OCI-LY3 (cell line): ENCODE data around the gene ARHGAP23.

ENCODE experiments used
- H2AFZ ChIP-seq: fragments of 200-600, 300-600 bp; shearing (Covaris generic); 2 replicates; pipeline ENCODE4 v1.6.0; 2014; ENCODE audit warnings: antibody characterized with exemption, low read depth, low read length
- H3K27ac ChIP-seq: fragments of 200-600, 300-600 bp; sonication (generic); 2 replicates; pipeline ENCODE4 v1.5.1; 2014; ENCODE audit warnings: mild to moderate bottlenecking, low read length, moderate library complexity, mixed read lengths
- H3K27me3 ChIP-seq: fragments of 200-600, 300-600 bp; sonication (generic); 2 replicates; pipeline ENCODE4 v1.6.1; 2014; ENCODE audit warnings: low read depth, low read length, mixed read lengths
- H3K36me3 ChIP-seq: fragments of 200-600, 300-600 bp; sonication (generic); replicated peaks from 2 replicates; pipeline ENCODE3; 2014; ENCODE audit warnings: low read depth, low read length, mixed read lengths
- H3K4me1 ChIP-seq: fragments of 300-600, 200-600 bp; sonication (generic); 2 replicates; pipeline ENCODE4 v1.6.1; 2014; ENCODE audit warnings: low read length, mixed read lengths
- H3K4me2 ChIP-seq: fragments of 200-600, 300-600 bp; sonication (generic); 2 replicates; pipeline ENCODE4 v1.6.1; 2014; ENCODE audit warnings: low read length, mixed read lengths
- H3K4me3 ChIP-seq: fragments of 300-600, 200-600 bp; sonication (generic); 2 replicates; pipeline ENCODE4 v1.5.1; 2014; ENCODE audit warnings: antibody characterized with exemption, mild to moderate bottlenecking, low read length, moderate library complexity
- H3K79me2 ChIP-seq: fragments of 300-600, 200-600 bp; shearing (Covaris generic); 2 replicates; pipeline ENCODE4 v1.6.1; 2014; ENCODE audit warnings: mild to moderate bottlenecking, low read length, mixed read lengths
- H3K9ac ChIP-seq: fragments of 300-600, 200-600 bp; shearing (Covaris generic); 2 replicates; pipeline ENCODE4 v1.6.0; 2014; ENCODE audit warnings: mild to moderate bottlenecking, low read length, moderate library complexity
- H3K9me3 ChIP-seq: fragments of 200-600, 300-600 bp; shearing (Covaris generic); 2 replicates; pipeline ENCODE4 v1.6.1; 2014; ENCODE audit warnings: low read length, mixed read lengths; ENCODE audit not compliant: insufficient read depth
- H4K20me1 ChIP-seq: fragments of 200-600, 300-600 bp; sonication (generic); 2 replicates; pipeline ENCODE4 v1.6.1; 2016; ENCODE audit warnings: low read length, mixed read lengths; ENCODE audit not compliant: insufficient read depth
- CTCF ChIP-seq: fragments of 200-600, 300-600 bp; sonication (generic); IDR thresholded peaks from 2 replicates; pipeline ENCODE4 v1.5.1; 2014; ENCODE audit warnings: antibody characterized with exemption, low read length, low read depth
- EZH2phosphoT487 ChIP-seq: fragments of 200-600 bp; shearing (Covaris generic); IDR thresholded peaks from 2 replicates; pipeline ENCODE4 v1.6.1; 2018; ENCODE audit warnings: antibody characterized with exemption, mixed run types, low read depth

The ARHGAP23 gene

GRCh38 chr17:38428112-38428642, at the start of gene ARHGAP23:
TSS of gene ARHGAP23 (plus strand) at chr17:38428464. CDS start at chr17:38428486, 22 bp downstream.
- H3K79me2 ChIP-seq, result no peaks in the 10 kb centered on the region
- TF ChIP-seq CTCF (no peak), EZH2phosphoT487 (no peak)

GRCh38 chr17:38379448-38379847, 48.8 kb upstream of the ARHGAP23 start:
- no peak for TF ChIP-seq EZH2phosphoT487
- no peak for TF ChIP-seq CTCF
- H3K4me2 ChIP-seq, result no peak overlapping the region
- H3K36me3 ChIP-seq, result peaks cover 10% of the 10 kb centered on the region

More at GRCh38 chr17:38428112-38428642, at the start of gene ARHGAP23:
- Histone ChIP-seq H3K4me2 (peak within 1 kb of the TSS; percentile 94), H3K4me3 (peak within 1 kb of the TSS; percentile 93), H3K9me3 (no peaks in the 10 kb centered on the region), H2AFZ (peak within 1 kb of the TSS; percentile 75), H4K20me1 (no peaks in the 10 kb centered on the region), H3K27me3 (peaks cover 11% of the 10 kb centered on the region), H3K9ac (peak within 1 kb of the TSS; percentile 75), H3K27ac (no peak within 1 kb of the TSS), H3K4me1 (peaks cover 17% of the 10 kb centered on the region), H3K36me3 (no peaks in the 10 kb centered on the region)

GRCh38 chr17:38395090-38395489, 33.2 kb upstream of the ARHGAP23 start:
- Histone ChIP-seq H3K9me3 (no peaks in the 10 kb centered on the region), H3K27me3 (no peaks in the 10 kb centered on the region), H3K4me3 (no peak overlapping the region), H3K4me1 (no peaks in the 10 kb centered on the region), H2AFZ (no peak overlapping the region), H3K27ac (no peak overlapping the region), H3K36me3 (peaks cover 12% of the 10 kb centered on the region), H4K20me1 (no peaks in the 10 kb centered on the region), H3K9ac (no peak overlapping the region), H3K79me2 (no peaks in the 10 kb centered on the region), H3K4me2 (no peak overlapping the region)
- no peak for TF ChIP-seq CTCF

More at GRCh38 chr17:38379448-38379847, 48.8 kb upstream of the ARHGAP23 start:
- no peaks in the 10 kb centered on the region for H4K20me1 ChIP-seq
- no peaks in the 10 kb centered on the region for H3K4me1 ChIP-seq
- no peak overlapping the region for H2AFZ ChIP-seq
- H3K79me2 ChIP-seq, result no peaks in the 10 kb centered on the region
- H3K9me3 ChIP-seq, result no peaks in the 10 kb centered on the region
- no peaks in the 10 kb centered on the region for H3K27me3 ChIP-seq
- H3K4me3 ChIP-seq, result no peak overlapping the region
- no peak overlapping the region for H3K9ac ChIP-seq
- no peak overlapping the region for H3K27ac ChIP-seq

DNA sequence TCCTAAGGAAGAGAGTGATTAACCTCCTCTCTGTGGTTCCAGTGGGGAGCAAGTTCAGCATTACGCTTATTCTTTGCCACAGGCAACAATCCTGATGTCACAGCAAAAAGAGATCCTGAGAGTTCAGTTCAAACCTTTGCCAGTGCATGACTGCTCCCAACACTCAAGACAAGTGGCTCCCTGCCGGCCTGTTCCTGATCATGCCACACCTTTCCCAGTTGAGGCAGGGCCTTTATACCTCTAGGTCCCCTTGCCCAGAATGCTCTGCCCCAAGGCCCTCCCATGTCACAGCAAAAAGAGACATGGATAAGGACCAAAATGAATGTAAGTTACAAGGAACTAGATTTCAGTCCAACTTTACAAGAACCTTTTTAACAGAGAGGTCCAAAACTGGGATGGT, 31.0 kb upstream of the ARHGAP23 start:
- Histone ChIP-seq H3K27ac (no peak overlapping the region), H4K20me1 (no peaks in the 10 kb centered on the region), H3K9me3 (no peaks in the 10 kb centered on the region), H3K4me3 (no peak overlapping the region), H2AFZ (no peak overlapping the region), H3K79me2 (no peaks in the 10 kb centered on the region), H3K4me2 (no peak overlapping the region), H3K36me3 (peaks cover 17% of the 10 kb centered on the region), H3K27me3 (no peaks in the 10 kb centered on the region), H3K9ac (no peak overlapping the region), H3K4me1 (no peaks in the 10 kb centered on the region)
- no peak for TF ChIP-seq EZH2phosphoT487
- TF ChIP-seq CTCF, result no peak
